Neural cell (in vitro differentiated cells): Measurements from ENCODE around the gene EID2B.

Source experiments
- CTCF ChIP-seq: fragments of 450-650 bp; IDR thresholded peaks from 2 replicates; pipeline ENCODE4 v1.5.1; 2014; ENCODE audit warnings: antibody characterized with exemption, mild to moderate bottlenecking, moderate library complexity; ENCODE audit not compliant: poor library complexity, severe bottlenecking
- EP300 ChIP-seq: fragments of 450-650 bp; conservative IDR thresholded peaks from 2 replicates; pipeline ENCODE4 v1.6.1; 2014; ENCODE audit warnings: antibody characterized with exemption, mild to moderate bottlenecking, moderate library complexity; ENCODE audit not compliant: poor library complexity, severe bottlenecking
- EZH2 ChIP-seq: fragments of 200-600, 300-800 bp; shearing (Covaris generic), sonication (generic); IDR thresholded peaks from 2 replicates; pipeline ENCODE4 v1.6.1; 2014; ENCODE audit warnings: antibody characterized with exemption, low read length, borderline replicate concordance, mild to moderate bottlenecking; ENCODE audit not compliant: insufficient read depth, poor library complexity, severe bottlenecking
- MXI1 ChIP-seq: fragments of 450-650 bp; conservative IDR thresholded peaks from 2 replicates; pipeline ENCODE4 v1.6.1; 2014; ENCODE audit warnings: antibody characterized with exemption, mild to moderate bottlenecking; ENCODE audit not compliant: poor library complexity, severe bottlenecking
- POLR2AphosphoS5 ChIP-seq: IDR thresholded peaks from 2 replicates; pipeline ENCODE4 v1.6.1; 2012
- REST ChIP-seq: IDR thresholded peaks from 2 replicates; pipeline ENCODE4 v1.6.1; 2012; ENCODE audit warnings: borderline replicate concordance
- SMC3 ChIP-seq: fragments of 450-650 bp; conservative IDR thresholded peaks from 2 replicates; pipeline ENCODE4 v1.6.1; 2014; ENCODE audit warnings: antibody characterized with exemption, mild to moderate bottlenecking, moderate library complexity; ENCODE audit not compliant: poor library complexity

- TF ChIP-seq CTCF (no peak), EZH2 (no peak), POLR2AphosphoS5 (no peak), MXI1 (no peak), EP300 (no peak), SMC3 (no peak), REST (no peak)
Measured at GRCh38 chr19:39507715-39508364, 24.8 kb downstream of the EID2B start.
